HG03135 (cell line): ENCODE results near the gene HSD17B14.
"Not testable (repeated sequence)": the region's sequence is repeated elsewhere in the genome, so short reads cannot be mapped to it uniquely, and the experiment has no call there.

ENCODE experiments used
- ATAC-seq: cut with Tn5 transposase; IDR thresholded peaks from one replicate; pipeline ENCODE4 v1.9.1; 2021; ENCODE audit warnings: mild to moderate bottlenecking, moderate library complexity; ENCODE audit not compliant: unreplicated experiment

HSD17B14 gene

DNA sequence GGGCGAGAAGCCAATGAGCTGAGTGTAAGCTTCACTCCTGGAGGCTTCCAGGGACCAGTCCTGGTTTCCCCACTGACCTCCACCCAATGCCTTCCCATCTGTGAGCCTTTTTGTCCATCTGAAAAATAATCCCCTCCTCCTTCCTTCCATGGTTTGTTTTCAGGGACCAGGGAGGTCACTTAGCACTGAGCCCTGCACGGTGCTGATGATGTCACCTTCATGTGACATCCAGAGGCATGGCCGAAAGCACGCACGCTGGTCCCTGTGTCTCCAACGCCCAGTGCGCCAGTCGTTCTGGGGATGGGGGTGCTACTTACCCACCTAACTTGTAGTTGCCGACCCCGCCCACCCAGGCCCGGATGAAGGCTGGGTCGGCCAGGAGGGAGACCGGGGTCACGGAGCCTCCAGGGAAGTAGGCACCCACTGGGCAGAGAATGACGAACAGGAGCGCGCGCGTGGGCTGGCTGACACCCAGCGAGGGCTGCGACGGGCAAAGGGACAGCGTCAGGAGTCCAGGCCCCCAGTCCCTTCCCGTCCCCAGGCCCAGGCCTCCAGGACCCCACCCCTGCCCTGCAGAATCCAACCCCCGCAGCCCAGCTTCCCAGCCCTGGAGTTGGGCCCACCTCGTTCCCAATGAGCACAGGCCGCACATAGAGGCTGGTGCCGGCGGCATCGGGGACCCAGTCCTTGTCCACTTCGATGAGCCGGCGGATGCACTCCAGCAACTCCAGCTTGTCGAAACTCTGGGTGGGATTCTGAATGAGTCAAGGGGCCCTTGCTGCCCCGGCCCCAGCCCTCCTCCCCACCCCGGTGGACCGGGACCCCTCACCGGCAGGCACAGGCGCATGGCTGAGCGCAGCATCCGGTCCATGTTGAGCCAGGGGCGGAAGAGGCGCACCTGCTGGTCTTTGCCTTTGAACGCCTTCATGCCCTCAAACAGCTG lies 36.7 kb downstream of the HSD17B14 start:
- ATAC-seq: no peak

DNA sequence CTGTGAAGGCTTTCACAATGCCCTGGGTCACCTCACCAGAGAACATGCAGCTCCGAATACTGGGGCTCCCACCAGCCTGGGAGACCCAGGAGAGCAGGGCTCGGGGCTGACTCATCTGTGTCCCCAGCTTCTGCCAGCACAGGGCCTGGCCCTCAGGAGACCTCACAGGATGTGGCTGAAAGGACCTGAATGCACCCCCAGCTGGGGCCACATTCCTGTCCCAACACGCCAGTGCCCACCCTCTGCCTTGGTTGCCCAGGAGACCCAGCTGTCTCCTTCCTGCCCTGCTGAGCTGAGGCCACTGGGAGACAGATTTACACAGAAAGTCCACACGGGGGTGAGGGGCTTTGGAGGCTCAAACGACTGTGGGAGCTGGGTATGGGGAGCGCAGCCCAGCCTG lies 37.4 kb downstream of the HSD17B14 start:
- no peak for ATAC-seq

DNA sequence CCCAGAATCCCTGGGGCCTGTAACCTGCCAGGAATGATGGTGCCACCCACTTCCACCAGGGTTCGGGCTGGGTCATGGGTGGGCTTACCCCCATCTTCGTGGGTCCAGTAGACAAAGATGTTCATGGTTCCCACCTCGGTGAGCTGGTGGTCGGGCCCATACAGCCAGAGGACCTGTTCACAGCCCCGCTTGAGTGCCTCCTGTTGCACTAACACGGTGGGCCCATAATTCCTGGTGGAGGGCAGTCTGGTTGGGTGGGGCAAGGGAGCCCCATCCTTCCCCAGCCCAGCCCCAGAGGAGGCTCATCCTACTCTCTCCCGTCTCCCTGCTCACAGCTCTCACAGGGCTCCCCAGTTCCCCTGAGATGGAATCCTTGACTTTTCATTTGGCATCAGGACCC lies 39.2 kb downstream of the HSD17B14 start:
- ATAC-seq: no peak

DNA sequence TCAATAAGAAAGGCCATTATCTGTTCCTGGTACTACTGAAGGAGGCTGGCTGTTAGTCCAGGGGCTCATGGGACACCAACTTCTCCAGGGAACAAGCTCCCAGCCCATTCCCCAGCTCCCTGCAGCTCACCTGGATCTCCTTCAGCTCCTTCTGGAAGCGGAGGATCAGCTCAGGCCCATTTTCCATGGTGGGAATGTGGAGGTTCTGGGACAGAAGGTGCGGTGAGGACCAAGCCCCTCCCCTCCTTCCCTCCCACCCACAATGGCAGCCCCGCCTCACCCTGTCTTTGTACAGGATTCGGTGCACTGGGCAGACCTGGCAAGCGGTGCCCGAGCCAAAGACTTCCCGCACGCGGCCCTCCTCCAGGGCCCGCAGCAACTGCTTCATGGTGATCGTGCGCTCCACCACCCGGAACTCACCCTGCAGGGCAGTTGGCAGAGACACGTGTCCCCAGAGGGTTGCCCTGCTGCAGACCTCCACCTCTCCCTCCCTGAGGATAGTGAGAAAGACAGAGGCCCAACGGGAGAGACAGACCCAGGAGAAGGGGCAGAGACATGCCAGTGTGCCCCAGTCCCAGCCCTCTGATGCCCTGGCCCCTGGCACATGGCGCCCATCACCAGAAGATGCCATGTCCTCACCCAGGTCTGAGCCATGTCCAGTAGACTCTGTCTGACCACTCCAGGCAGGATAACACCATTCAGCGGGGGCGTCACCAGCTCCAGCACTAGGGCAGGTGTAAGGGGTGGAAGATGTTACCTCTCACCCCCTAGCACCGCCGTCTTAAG lies 39.8 kb downstream of the HSD17B14 start:
- ATAC-seq: no peak

DNA sequence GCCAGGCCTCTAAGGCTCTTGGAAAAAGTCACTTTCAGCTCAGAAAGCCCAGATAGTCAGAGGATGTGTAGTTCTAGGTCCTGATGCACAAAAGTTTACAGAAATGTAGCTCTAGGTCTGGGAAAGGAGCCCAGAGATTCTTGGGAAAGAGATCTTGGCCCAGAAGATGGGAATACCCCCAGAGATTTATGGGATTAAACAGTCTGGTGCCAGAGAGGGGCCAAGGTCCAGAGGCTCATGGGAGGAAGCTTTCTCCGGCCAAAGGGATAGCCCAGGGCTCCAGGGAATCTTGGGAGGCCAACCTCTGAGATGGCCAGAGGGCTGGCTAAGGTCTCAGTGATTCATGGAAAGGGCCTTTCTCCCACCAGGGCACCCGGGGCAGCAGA lies 40.6 kb downstream of the HSD17B14 start:
- ATAC-seq: no peak

DNA sequence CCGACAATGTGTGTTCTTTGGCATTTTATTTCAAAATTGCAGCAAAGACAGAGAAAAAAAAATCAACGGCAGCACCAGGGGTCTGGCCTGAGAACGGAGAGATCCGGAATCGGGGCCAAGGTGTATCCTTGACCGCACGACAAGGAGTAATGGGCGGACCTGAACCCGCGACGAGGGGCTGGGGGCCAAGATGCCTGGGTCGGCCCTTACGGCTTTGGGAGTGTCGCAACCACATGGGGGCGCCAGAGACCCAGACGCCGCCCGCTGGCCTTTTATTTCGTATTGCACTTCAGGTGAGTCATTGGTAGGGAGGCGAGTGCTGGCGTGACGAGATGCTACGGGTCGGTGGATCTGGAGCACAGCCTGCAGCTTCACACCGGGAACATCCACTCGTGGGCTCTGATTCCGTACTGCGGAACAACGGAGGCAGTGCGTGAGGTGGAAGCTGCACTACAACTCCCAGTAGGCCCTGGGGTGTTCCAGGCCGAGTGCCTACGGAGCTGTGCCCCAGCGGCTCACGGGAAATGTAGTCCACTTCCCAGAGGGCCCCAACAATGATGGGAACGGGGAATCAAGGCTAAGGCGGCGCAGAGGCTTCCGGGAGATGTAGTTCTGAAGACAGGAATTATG lies 41.1 kb downstream of the HSD17B14 start:
- ATAC-seq: peak; percentile 59

- ATAC-seq: no peak
These were observed 42.0 kb downstream of the HSD17B14 start for GRCh38 chr19:48794291-48794690.

DNA sequence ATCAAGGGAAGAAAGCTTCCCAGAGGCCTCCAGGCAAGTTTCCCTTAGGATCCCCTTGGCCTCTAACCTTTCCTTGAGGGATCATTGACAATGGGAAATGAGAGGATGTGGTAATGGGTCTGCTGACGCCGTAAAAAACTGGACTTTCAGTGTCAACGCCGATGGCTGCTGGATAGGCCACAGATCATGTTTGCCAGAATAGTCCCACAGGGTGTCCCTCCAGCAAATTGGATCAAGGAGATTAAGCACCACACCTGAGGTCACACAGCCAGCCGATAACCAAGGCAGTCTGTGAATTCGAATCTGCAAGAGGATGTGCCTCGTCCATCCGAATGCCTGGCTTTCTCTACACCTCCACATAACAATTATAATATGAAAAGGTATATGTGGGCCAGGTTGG lies 43.0 kb downstream of the HSD17B14 start:
- no peak for ATAC-seq

DNA sequence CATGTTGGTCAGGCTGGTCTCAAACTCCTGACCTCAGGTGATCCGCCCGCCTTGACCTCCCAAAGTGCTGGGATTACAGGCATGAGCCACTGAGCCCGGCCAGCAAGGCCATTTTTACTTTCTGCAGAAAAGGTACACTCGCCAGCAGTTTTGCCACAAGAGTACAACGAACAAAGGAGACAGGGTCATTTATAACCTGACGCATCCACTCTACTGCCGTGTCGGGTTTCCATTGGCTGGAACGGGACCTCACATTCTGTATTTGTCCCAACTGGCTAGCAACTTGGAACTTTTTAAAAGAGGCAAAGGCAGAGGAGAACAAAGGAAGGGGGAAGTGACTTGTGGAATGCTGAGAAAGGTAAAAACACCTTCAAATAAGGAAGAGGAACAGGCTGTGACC lies 49.0 kb downstream of the HSD17B14 start:
- not testable (repeated sequence) for ATAC-seq

DNA sequence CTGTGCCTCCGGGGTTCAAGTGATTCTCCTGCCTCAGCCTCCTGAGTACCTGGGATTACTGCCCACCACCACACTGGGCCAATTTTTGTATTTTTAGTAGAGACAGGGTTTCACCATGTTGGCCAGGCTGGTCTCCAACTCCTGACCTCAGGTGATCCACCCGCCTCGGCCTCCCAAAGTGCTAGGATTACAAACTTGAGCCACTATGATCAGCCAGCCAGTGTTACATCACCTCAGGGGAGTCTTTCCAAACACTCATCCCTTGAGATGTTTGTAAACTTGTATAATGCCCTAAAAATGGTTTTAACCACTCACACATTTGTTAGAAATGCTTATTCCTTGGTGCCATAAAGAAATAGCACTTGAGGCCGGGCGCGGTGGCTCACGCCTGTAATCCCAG lies 49.9 kb downstream of the HSD17B14 start:
- ATAC-seq: not testable (repeated sequence)

- ATAC-seq: no peak
These were observed 51.8 kb downstream of the HSD17B14 start for GRCh38 chr19:48784527-48784926.

GRCh38 chr19:48780631-48781391 lies 55.5 kb downstream of the HSD17B14 start:
- ATAC-seq: no peak

DNA sequence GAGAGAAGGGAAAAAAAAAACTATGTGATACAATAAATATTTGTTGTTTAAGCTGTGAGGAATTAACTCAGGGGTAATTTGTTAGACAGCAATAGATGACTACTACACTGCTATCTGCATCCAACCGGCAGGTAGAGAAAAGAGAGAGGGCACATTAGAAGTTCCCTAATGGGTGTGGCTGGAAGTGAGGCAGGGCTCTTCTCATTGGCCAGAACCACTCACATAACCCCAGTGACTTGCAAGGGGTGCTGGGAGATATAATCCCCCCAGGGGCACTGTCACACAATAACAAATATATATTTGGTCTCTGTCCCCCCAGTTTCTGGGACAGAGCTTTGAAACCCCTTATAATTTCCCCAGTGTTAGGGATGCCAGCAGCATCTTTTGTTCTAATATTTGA lies 56.7 kb downstream of the HSD17B14 start:
- ATAC-seq: no peak

DNA sequence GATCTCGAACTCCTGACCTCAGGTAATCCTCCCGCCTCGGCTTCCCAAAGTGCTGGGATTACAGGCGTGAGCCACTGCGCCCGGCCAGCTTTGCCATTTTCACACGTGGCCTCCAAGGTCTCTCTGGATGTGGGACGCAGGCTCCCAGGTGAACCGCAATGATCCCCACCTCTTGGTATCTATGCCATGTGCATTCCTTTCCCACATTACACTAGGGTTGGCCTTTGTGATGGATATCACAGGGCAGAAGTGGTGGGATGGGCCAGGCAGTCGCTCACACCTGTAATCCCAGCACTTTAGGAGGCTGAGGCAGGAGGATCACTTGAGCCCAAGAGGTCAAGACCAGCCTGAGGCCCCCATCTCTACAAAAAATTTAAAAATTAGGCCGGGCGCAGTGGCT lies 58.6 kb downstream of the HSD17B14 start:
- no peak for ATAC-seq

GRCh38 chr19:48777139-48777538 lies 59.2 kb downstream of the HSD17B14 start:
- ATAC-seq: no peak

DNA sequence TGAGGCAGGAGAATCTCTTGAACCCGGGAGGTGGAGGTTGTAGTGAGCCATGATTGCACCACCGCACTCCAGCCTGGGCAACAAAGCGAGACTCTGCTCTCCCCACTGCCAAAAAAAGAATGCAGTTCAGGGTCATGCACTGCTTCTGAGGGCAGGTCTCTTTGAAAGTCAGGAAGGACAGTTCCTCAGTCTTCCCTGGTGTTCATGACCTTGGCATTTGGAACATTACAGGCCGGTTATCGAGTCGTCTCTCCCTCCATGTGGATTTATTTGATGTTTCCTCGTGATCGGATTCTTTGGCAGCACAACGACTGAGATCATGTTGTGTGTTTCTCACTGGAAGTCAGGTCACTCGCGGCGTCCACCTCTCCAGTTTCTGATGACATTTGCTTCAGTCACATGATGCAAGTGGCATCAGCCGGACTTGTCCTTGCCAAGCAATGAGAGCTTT lies 63.8 kb downstream of the HSD17B14 start:
- no peak for ATAC-seq

DNA sequence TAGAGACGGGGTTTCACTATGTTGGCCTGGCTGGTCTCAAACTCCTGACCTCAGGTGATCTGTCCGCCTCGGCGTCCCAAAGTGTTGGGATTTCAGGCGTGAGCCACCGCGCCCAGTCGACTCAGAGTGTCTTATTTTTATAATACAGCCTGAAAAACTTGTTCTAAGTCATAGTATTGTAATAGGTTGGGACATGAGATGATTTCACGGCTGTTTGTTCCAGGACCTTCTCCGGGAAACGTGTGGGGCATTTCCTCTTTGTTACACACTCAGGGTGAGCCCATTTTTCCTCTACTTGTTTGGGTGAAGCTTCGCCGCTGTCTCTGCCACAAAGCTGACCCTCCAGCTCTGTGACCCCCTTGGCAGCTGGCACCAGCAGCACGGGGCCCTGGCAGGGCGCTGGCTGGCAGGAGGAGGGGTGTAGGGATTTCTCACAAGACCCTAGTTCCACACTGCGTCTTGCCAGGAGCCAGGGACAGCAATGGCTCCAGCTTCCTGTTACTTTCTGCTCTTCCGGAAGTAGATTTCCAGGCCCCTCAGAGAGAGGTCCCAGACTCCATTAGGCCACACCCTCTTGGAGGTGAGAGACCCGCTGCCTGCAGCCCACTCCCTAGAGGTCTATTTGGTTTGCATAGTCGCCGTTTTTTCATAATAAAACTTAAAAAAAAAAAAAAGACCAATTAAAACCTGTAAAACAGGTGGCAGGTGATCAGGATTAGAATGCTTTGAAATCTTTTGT lies 65.4 kb downstream of the HSD17B14 start:
- ATAC-seq: no peak

GRCh38 chr19:48770266-48770665 lies 66.0 kb downstream of the HSD17B14 start:
- no peak for ATAC-seq

- ATAC-seq: no peak
These were observed 67.1 kb downstream of the HSD17B14 start for GRCh38 chr19:48768994-48769713.
